Ovary (tissue), 3 donors: ENCODE data around the gene EEFSEC.

ENCODE experiments used
- CTCF ChIP-seq, 3 donors: fragments of 450-650 bp in 2 of 3; fragments of 200-600 bp in 1 of 3; IDR thresholded peaks; one replicate each; pipeline versions ENCODE4 v1.5.1 to v1.8.0; 2016 to 2022; ENCODE audit warnings: antibody characterized with exemption in 3 of 3, mild to moderate bottlenecking in 1 of 3
- EP300 ChIP-seq: sonication (generic); formaldehyde crosslinking; IDR thresholded peaks from one replicate; pipeline ENCODE4 v1.6.1; 2017; ENCODE audit warnings: antibody characterized with exemption
- POLR2A ChIP-seq: fragments of 450-650 bp; IDR thresholded peaks from one replicate; pipeline ENCODE4 v1.6.1; 2017; ENCODE audit warnings: antibody characterized with exemption, mild to moderate bottlenecking, moderate library complexity
- donor health status: DM: no; HTN: no; CAD: no.

- TF ChIP-seq CTCF (IDR thresholded peaks at IDR 0.05) (no peak), POLR2A (no peak), EP300 (no peak)
These were observed 40.8 kb upstream of the EEFSEC start for GRCh38 chr3:128112357-128112968.
